ENCODE data around the gene HGD.

HGD gene

DNA sequence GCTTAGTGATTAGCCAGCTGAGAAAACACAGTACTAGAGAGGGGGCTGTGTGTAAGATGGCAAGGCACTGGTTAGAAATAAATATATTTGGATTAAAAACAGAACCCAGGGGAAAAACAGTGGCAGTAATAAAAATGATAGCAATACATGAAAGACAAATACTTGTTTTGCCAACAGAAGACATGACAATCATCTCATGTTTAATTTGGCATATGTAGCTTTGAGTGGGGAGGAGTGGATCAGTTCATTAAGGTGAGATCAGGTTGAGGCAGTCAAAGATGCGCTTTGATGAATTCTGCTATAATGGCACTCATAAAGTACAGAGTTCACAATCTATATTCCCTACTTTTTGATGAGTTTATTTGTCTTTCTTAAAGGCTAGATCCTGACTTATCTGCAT lies 3.4 kb upstream of the HGD start:
- no peak for DNase-seq (ENCODE audit: low read depth)
- TF ChIP-seq, protein P1, sequence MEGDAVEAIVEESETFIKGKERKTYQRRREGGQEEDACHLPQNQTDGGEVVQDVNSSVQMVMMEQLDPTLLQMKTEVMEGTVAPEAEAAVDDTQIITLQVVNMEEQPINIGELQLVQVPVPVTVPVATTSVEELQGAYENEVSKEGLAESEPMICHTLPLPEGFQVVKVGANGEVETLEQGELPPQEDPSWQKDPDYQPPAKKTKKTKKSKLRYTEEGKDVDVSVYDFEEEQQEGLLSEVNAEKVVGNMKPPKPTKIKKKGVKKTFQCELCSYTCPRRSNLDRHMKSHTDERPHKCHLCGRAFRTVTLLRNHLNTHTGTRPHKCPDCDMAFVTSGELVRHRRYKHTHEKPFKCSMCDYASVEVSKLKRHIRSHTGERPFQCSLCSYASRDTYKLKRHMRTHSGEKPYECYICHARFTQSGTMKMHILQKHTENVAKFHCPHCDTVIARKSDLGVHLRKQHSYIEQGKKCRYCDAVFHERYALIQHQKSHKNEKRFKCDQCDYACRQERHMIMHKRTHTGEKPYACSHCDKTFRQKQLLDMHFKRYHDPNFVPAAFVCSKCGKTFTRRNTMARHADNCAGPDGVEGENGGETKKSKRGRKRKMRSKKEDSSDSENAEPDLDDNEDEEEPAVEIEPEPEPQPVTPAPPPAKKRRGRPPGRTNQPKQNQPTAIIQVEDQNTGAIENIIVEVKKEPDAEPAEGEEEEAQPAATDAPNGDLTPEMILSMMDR (IDR thresholded peaks at IDR 0.05; ENCODE audit: low read length, missing control alignments), result no peak
- H3K4me3 ChIP-seq (replicated peaks; ENCODE audit: low read depth, low read length), result no peak overlapping the region

DNA sequence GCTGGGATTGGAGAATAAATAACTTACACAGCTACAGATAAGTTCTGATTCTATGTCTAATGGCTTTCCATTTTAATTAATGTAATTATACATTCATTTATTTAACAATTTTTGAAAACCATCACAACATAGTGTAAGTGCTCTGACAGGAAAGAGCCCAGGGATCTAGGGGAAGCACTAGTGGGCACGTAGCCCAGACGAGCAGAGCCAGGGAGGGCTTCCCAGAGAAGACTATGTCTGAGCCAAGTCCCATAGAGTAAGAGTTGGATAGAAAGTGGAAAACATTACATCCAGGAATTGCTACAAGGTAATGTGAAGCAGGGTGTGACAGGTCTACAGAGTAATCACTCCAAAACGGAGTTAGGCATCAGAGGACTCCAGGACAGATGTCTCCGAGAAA lies 2.9 kb upstream of the HGD start:
- no peak overlapping the region for H3K4me3 ChIP-seq (replicated peaks; ENCODE audit: low read depth, low read length)
- no peak for DNase-seq (ENCODE audit: low read depth)
- TF ChIP-seq, protein P1 (IDR thresholded peaks at IDR 0.05; ENCODE audit: low read length, missing control alignments), result no peak

DNA sequence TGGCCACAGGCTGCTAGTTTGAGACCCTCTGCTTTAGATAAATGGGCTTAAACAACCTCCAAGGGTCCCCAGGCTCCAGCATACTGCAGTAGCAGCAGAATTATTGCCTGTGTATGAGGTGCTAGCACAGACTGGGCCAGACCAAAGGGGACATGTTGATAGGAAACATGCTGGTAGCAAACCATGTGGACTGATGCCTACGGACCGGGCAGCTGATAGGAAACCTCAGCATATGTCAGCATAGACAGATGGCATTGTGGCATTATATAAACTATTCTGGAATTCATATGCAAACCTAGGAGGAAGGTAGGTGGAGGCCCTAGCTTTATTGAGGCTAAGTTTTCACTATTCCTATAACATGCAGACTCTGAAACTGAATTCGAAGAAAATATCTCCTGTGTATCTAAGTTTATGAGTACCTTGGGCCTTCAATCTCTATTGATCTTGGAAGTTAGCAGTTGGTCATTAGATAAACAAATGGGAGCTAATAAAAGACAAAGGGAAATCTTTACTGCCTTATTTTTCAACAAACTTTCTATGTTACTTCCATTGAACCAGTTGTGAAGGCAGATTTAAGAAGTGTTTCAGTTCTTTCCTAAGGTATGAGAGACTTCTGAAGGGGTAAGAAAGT lies 1.7 kb upstream of the HGD start:
- no peak for DNase-seq (ENCODE audit: low read depth)
- H3K4me3 ChIP-seq (replicated peaks; ENCODE audit: low read depth, low read length), result no peak overlapping the region
- TF ChIP-seq, protein P1 (IDR thresholded peaks at IDR 0.05; ENCODE audit: low read length, missing control alignments), result no peak

DNA sequence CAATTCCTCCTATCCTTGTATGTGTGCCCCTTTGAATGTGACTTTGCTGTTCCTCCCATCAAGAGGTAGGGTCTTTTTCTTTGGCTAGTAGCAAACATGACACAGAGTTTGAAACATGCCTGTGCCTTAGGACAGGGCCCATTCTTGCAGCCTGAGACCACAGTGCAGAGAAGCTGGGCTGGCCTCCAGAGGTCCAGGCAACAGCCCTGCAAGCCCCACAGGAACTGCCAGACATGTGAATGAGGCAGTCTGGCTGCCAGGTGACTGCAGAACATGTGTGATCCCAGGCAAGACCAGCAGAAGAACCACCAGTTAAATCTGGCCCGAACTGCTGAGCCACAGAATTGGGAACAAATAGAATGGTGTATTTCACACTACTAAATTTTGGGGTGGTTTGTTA lies 1.2 kb upstream of the HGD start:
- no peak for DNase-seq (ENCODE audit: low read depth)
- H3K4me3 ChIP-seq (replicated peaks; ENCODE audit: low read depth, low read length), result no peak overlapping the region
- TF ChIP-seq, protein P1 (IDR thresholded peaks at IDR 0.05; ENCODE audit: low read length, missing control alignments), result no peak

DNA sequence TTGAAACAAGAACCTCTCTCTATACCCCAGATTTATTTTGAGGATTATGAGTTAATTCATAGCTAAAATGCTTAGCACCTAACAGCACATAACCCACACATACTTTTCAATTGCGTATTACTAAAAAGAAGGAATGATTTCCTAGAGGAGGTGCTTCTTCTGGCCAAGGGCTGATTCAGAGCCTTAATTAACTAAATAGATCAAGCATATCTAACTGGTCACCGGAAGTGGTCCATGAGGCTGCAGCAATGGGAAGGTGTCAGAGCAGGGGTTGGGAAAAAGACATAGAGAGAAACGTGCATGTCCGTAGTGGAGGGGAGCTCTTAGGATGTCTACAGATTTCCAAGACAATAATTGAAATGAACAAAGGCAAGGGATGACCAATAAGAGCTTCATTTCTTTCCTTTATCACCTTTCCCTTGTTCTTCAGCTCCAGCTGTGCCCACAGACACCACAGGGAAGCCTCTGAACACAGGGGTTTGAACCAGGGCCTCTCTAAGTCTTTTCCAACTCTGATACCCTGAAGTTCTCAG lies 467 bp downstream of the HGD start:
- no peak for DNase-seq (ENCODE audit: low read depth)
- H3K4me3 ChIP-seq (replicated peaks; ENCODE audit: low read depth, low read length), result no peak overlapping the region
- TF ChIP-seq, protein P1 (IDR thresholded peaks at IDR 0.05; ENCODE audit: low read length, missing control alignments), result no peak

DNA sequence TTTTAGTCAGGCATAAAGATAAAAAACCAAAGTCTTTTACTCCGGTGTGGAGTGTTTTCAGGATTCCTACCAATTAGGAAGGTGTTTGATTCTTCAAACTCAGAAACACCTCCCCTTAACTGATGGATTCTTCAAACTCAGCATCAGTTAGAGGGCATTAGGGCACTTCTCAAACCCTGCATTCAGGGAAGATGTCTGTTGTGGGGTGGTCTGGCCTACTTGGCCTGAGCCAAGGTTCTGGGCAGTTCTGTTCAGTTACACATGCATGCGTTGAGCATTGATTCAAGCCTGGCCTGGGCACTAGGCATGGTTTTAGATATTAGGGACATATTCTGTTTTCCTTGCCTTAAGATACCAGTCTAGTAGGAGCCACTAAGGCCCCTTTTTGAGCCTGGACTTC lies 1.0 kb downstream of the HGD start:
- TF ChIP-seq, protein P1 (IDR thresholded peaks at IDR 0.05; ENCODE audit: low read length, missing control alignments), result no peak
- H3K4me3 ChIP-seq (replicated peaks; ENCODE audit: low read depth, low read length), result no peak overlapping the region
- no peak for DNase-seq (ENCODE audit: low read depth)
